GM12878 (cell line): ENCODE data around the gene ABL2. TPM values are rescaled to one million over a fixed set of nuclear protein-coding genes. Genes with fewer than 3 reads are reported as not detected.

Source experiments
- ATAC-seq: fragments of 200-7000 bp; cut with Tn5 transposase; 3 replicates; pipeline ENCODE4 v1.9.1; 2020; ENCODE audit warnings: mild to moderate bottlenecking, moderate library complexity
- BruUV-seq: library from RNA; stranded (reverse); fragments of 400-500 nt; replicated peaks from 2 replicates; lab custom pipeline; 2021; lab: Mats Ljungman, UMichigan
- CTCF ChIA-PET: fragments of 300-600 bp; sonication (Branson Sonifier 250); formaldehyde crosslinking; extraction: SDS; loops from one replicate; lab custom pipeline; 2021; ENCODE audit warnings: inconsistent platforms; lab: Yijun Ruan, JAX
- POLR2A ChIA-PET: fragments of 350-600 bp; formaldehyde crosslinking; extraction: SDS; loops from one replicate; lab custom pipeline; 2021; ENCODE audit warnings: inconsistent platforms; lab: Charles Lee
- RAD21 ChIA-PET: fragments of 300-600 bp; sonication (Branson Sonifier 250); formaldehyde crosslinking; loops from one replicate; lab custom pipeline; 2023; ENCODE audit warnings: antibody characterized with exemption; ENCODE audit not compliant: unreplicated experiment; lab: Charles Lee
- SMC1A ChIA-PET: fragments of 300-600 bp; sonication (Branson Sonifier 250); formaldehyde crosslinking; loops from one replicate; lab custom pipeline; 2023; ENCODE audit not compliant: unreplicated experiment, uncharacterized antibody; lab: Charles Lee
- DNase-seq: peaks from one replicate; pipeline ENCODE4 v3.0.0-alpha.2; 2011; ENCODE audit warnings: low read depth, low spot score
- FAIRE-seq: peaks from 3 replicates; lab custom pipeline; 2011; peaks lifted over from hg19 to GRCh38; lab: Jason Lieb, UNC
- H2AFZ ChIP-seq: 2 replicates; pipeline ENCODE4 v1.6.0; 2011; ENCODE audit warnings: low read depth, low read length, control low read depth; ENCODE audit not compliant: control insufficient read depth
- H3K27ac ChIP-seq: 2 replicates; pipeline ENCODE4 v1.5.1; 2011; ENCODE audit warnings: control low read depth; ENCODE audit not compliant: control insufficient read depth, insufficient read depth
- H3K27me3 ChIP-seq, 2 experiments: replicated peaks in 1 of 2; 2 replicates each; pipeline versions ENCODE4 v1.6.0 to v1.6.1; 2011; ENCODE audit warnings: low read length in 1 of 2; ENCODE audit not compliant: control insufficient read depth in 2 of 2, insufficient read depth in 2 of 2
- H3K36me3 ChIP-seq, 2 experiments: 2 replicates each; pipeline ENCODE4 v1.5.1; 2011; ENCODE audit warnings: low read length in 1 of 2; ENCODE audit not compliant: control insufficient read depth in 2 of 2, insufficient read depth in 2 of 2
- H3K4me1 ChIP-seq: 2 replicates; pipeline ENCODE4 v1.6.1; 2011; ENCODE audit warnings: mild to moderate bottlenecking, low read length, moderate library complexity, mixed read lengths; ENCODE audit not compliant: control insufficient read depth, insufficient read depth
- H3K4me2 ChIP-seq: 2 replicates; pipeline ENCODE4 v1.6.0; 2011; ENCODE audit warnings: control low read depth; ENCODE audit not compliant: control insufficient read depth, insufficient read depth
- H3K4me3 ChIP-seq: fragments of 200-600 bp; sonication (generic); 2 replicates; pipeline ENCODE4 v1.5.1; 2016
- H3K79me2 ChIP-seq: 2 replicates; pipeline ENCODE4 v1.6.0; 2011; ENCODE audit warnings: low read length; ENCODE audit not compliant: control insufficient read depth, insufficient read depth
- H3K9ac ChIP-seq: 2 replicates; pipeline ENCODE4 v1.8.0; 2011; ENCODE audit warnings: low read length, control low read depth, mixed read lengths; ENCODE audit not compliant: control insufficient read depth, insufficient read depth
- H3K9me3 ChIP-seq: replicated peaks from 3 replicates; pipeline ENCODE4 v1.5.1; 2011; ENCODE audit warnings: mild to moderate bottlenecking, low read length; ENCODE audit not compliant: control insufficient read depth, insufficient read depth
- H4K20me1 ChIP-seq: 2 replicates; pipeline ENCODE4 v1.6.0; 2011; ENCODE audit not compliant: control insufficient read depth, insufficient read depth
- JUNB ChIP-seq: IDR thresholded peaks from 2 replicates; pipeline ENCODE4 v1.6.1; 2016; ENCODE audit warnings: antibody characterized with exemption, mild to moderate bottlenecking
- LARP7 ChIP-seq: fragments of 450-650 bp; IDR thresholded peaks from 2 replicates; pipeline ENCODE4 v1.6.1; 2017; ENCODE audit warnings: mild to moderate bottlenecking
- MEF2A ChIP-seq: IDR thresholded peaks from 2 replicates; pipeline ENCODE4 v1.6.1; 2011; ENCODE audit warnings: low read depth, mild to moderate bottlenecking, low read length, moderate library complexity; ENCODE audit not compliant: insufficient read depth
- MTA2 ChIP-seq: fragments of 450-650 bp; IDR thresholded peaks from 2 replicates; pipeline ENCODE4 v1.6.1; 2016; ENCODE audit warnings: low read depth, mild to moderate bottlenecking, moderate library complexity
- SPI1 ChIP-seq: IDR thresholded peaks from 2 replicates; pipeline ENCODE4 v1.6.1; 2011; ENCODE audit warnings: low read depth, mild to moderate bottlenecking, low read length, moderate library complexity, borderline replicate concordance; ENCODE audit not compliant: insufficient read depth
- WGBS: methylation state at CpG from one replicate; pipeline ENCODE4 v1.1.6; 2016; ENCODE audit warnings: low lambda C conversion rate; ENCODE audit not compliant: insufficient replicate concordance, insufficient coverage; ENCODE audit errors: missing lambda C conversion rate; 5-methylcytosine and 5-hydroxymethylcytosine counted together
- in situ Hi-C: fragments of 300-500 bp; cut with MboI; formaldehyde crosslinking; loops from 9 replicates; pipeline ENCODE4 v1.14.3; 2018; ENCODE audit warnings: mixed read lengths
- intact Hi-C: fragments of 100-400 bp; cut with micrococcal nuclease; formaldehyde crosslinking; loops from one replicate; pipeline ENCODE4 v1.14.2; 2022; ENCODE audit not compliant: unreplicated experiment
- polyA plus RNA-seq, 11 experiments: library from polyadenylated mRNA; depleted of rRNA in 4 of 11; unstranded in 6 of 11; stranded (reverse) in 5 of 11; fragments of >200 nt; fragmentation: Nextera tagmentation in 4 of 11; fragmentation: Illumina TruSeq in 1 of 11; extraction: Ambion mirVana in 4 of 11; extraction: Trizol in 1 of 11; gene quantifications; 1 replicate in 1 of 11; 2 replicates in 10 of 11; pipeline versions ENCODE4 v1.2.1 to v1.2.3, GENCODE V29; 2011 to 2016; ENCODE audit warnings: inconsistent platforms in 2 of 11, missing spikeins in 2 of 11, low read depth in 1 of 11
- total RNA-seq, 4 experiments: library from RNA; depleted of rRNA in 3 of 4; stranded (reverse); fragments of >200 nt in 3 of 4; fragmentation: Illumina TruSeq in 1 of 4; extraction: Trizol in 1 of 4; gene quantifications; 2 replicates each; pipeline versions ENCODE4 v1.2.1 to v1.2.3, GENCODE V29; 2013 to 2021
- TF ChIP-seq, protein P1 (sequence below): fragments of 450-650 bp; IDR thresholded peaks from 2 replicates; pipeline ENCODE4 v1.6.1; 2016; ENCODE audit warnings: mild to moderate bottlenecking, moderate library complexity, borderline replicate concordance
- TF ChIP-seq, protein P2 (sequence below): fragments of 450-650 bp; IDR thresholded peaks from 2 replicates; pipeline ENCODE4 v1.6.1; 2016; ENCODE audit warnings: mild to moderate bottlenecking

The ABL2 gene
- total and polyA plus RNA-seq, 10 of the 15 experiments (the other 5 are each of a cell fraction or from before 2014, with no cell fraction given), result 0.57 to 9.4 (median 3.6) TPM

DNA sequence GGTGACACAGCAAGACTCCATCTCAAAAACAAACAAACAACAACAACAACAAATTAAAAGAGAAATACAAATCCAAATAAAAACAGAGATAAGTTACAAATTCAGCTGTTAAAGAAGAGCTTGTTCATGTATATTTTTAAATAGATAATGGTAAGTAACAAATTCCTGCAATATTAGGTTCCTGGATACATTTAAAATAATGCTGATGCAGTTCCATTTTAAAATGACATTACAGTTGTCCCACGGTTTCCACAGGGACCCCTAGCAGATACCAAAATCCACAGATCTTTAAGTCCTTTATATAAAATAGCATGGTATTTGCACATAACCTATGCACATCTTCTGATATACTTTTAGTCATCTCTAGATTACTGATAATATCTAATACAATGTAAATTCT, 61.5 kb downstream of the ABL2 start (continued):
- TF ChIP-seq, protein P1, sequence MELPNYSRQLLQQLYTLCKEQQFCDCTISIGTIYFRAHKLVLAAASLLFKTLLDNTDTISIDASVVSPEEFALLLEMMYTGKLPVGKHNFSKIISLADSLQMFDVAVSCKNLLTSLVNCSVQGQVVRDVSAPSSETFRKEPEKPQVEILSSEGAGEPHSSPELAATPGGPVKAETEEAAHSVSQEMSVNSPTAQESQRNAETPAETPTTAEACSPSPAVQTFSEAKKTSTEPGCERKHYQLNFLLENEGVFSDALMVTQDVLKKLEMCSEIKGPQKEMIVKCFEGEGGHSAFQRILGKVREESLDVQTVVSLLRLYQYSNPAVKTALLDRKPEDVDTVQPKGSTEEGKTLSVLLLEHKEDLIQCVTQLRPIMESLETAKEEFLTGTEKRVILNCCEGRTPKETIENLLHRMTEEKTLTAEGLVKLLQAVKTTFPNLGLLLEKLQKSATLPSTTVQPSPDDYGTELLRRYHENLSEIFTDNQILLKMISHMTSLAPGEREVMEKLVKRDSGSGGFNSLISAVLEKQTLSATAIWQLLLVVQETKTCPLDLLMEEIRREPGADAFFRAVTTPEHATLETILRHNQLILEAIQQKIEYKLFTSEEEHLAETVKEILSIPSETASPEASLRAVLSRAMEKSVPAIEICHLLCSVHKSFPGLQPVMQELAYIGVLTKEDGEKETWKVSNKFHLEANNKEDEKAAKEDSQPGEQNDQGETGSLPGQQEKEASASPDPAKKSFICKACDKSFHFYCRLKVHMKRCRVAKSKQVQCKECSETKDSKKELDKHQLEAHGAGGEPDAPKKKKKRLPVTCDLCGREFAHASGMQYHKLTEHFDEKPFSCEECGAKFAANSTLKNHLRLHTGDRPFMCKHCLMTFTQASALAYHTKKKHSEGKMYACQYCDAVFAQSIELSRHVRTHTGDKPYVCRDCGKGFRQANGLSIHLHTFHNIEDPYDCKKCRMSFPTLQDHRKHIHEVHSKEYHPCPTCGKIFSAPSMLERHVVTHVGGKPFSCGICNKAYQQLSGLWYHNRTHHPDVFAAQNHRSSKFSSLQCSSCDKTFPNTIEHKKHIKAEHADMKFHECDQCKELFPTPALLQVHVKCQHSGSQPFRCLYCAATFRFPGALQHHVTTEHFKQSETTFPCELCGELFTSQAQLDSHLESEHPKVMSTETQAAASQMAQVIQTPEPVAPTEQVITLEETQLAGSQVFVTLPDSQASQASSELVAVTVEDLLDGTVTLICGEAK, result no peak
- no peak for TF ChIP-seq LARP7
- no peak for TF ChIP-seq MEF2A

DNA sequence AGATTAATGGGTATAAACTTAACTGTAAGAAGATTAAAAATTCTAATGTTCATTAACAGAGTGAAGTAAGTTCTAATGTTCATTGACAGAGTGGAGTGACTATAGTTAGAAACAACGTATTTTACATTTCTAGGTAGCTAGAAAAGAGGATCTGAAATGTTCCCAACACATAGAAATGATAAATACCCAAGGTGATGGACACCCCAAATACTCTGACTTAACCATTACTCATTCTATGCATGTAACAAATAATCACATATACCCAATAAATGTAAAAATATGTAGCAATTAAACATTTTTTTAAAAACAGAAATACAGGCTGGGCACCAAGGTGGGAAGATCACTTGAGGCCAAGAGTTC, 62.1 kb downstream of the ABL2 start:
- no peaks in the 10 kb centered on the region for H3K36me3 ChIP-seq
- in situ Hi-C loops, result no loop called here
- TF ChIP-seq JUNB, result no peak
- peak; percentile 37; the same call in 1 of the 2 replicates for TF ChIP-seq SPI1
- TF ChIP-seq MTA2, result peak; percentile 14; the same call in 1 of the 2 replicates
- TF ChIP-seq, protein P2, sequence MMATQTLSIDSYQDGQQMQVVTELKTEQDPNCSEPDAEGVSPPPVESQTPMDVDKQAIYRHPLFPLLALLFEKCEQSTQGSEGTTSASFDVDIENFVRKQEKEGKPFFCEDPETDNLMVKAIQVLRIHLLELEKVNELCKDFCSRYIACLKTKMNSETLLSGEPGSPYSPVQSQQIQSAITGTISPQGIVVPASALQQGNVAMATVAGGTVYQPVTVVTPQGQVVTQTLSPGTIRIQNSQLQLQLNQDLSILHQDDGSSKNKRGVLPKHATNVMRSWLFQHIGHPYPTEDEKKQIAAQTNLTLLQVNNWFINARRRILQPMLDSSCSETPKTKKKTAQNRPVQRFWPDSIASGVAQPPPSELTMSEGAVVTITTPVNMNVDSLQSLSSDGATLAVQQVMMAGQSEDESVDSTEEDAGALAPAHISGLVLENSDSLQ, result peak; percentile 84
- H3K79me2 ChIP-seq, result no peaks in the 10 kb centered on the region
- no peak overlapping the region for H3K9ac ChIP-seq
- ChIA-PET RAD21 (interaction anchor here (1.0 kb wide), 1 partner anchor 47 kb away, joined by 4 read pairs; no protein-coding TSS in a partner anchor), SMC1A (interaction anchor here (1.4 kb wide), 1 partner anchor 47 kb away, joined by 4 read pairs; no protein-coding TSS in a partner anchor), CTCF (interaction anchor here (0.5 to 0.6 kb wide), 2 partner anchors 84 to 116 kb away, joined by 3 to 5 read pairs; no protein-coding TSS in a partner anchor), POLR2A (interaction anchor here (0.6 to 1.5 kb wide), 2 partner anchors 48 to 70 kb away, joined by 3 to 7 read pairs; no protein-coding TSS in a partner anchor)
- no peak overlapping the region for H3K4me3 ChIP-seq
- H3K4me1 ChIP-seq, result peaks cover 7% of the 10 kb centered on the region; the same call in 1 of the 2 replicates
- ATAC-seq (peak; percentile 48), DNase-seq (no peak), FAIRE-seq (no peak)
- no peaks in the 10 kb centered on the region for H4K20me1 ChIP-seq
- BruUV-seq, result no TSS peak
- H2AFZ ChIP-seq, result no peak overlapping the region
- H3K27me3 ChIP-seq, result no peaks in the 10 kb centered on the region
- WGBS, result 95% methylated on average over 1 of the region's 1 CpG
- H3K9me3 ChIP-seq, result no peaks in the 10 kb centered on the region
- no peak overlapping the region for H3K4me2 ChIP-seq
- intact Hi-C loops, result no loop called here
- no peak overlapping the region for H3K27ac ChIP-seq
